Muscle layer of duodenum (tissue), 2 donors: Measurements from ENCODE around the gene SIX1.
A peak's percentile ranks its signal among the peaks of the same experiment; 100 is the strongest.

Experiments
- H3K27ac ChIP-seq: one replicate; pipeline ENCODE4 v1.7.0; 2013; ENCODE audit warnings: mild to moderate bottlenecking, low read length
- H3K27me3 ChIP-seq: one replicate; pipeline ENCODE4 v1.7.0; 2013; ENCODE audit warnings: low read depth, mild to moderate bottlenecking, control low read depth, low read length
- H3K36me3 ChIP-seq, 2 donors: one replicate each; pipeline ENCODE4 v1.7.0; 2013; ENCODE audit warnings: low read length in 2 of 2, control low read depth in 1 of 2, mild to moderate bottlenecking in 1 of 2; ENCODE audit not compliant: insufficient read depth in 2 of 2, control insufficient read depth in 1 of 2
- H3K4me1 ChIP-seq, 2 donors: one replicate each; pipeline ENCODE4 v1.7.0; 2013; ENCODE audit warnings: low read length in 2 of 2, mild to moderate bottlenecking in 2 of 2, control low read depth in 1 of 2, moderate library complexity in 1 of 2; ENCODE audit not compliant: insufficient read depth in 2 of 2, control insufficient read depth in 1 of 2
- H3K4me3 ChIP-seq, 2 donors: one replicate each; pipeline ENCODE4 v1.7.0; 2013; ENCODE audit warnings: low read length in 2 of 2, low read depth in 1 of 2, mild to moderate bottlenecking in 1 of 2
- H3K9me3 ChIP-seq, 2 donors: one replicate each; pipeline ENCODE4 v1.7.0; 2013; ENCODE audit warnings: low read length in 2 of 2, control low read depth in 1 of 2, mild to moderate bottlenecking in 1 of 2; ENCODE audit not compliant: control insufficient read depth in 1 of 2
- donor health status: healthy.

SIX1 gene

GRCh38 chr14:60637479-60638315 is 11.6 kb downstream of the SIX1 start:
- Histone ChIP-seq H3K27ac (no peak overlapping the region), H3K27me3 (peaks cover 57% of the 10 kb centered on the region), H3K4me3 (peak overlapping the region; percentile 32 to 61), H3K36me3 (no peaks in the 10 kb centered on the region), H3K4me1 (peaks cover 0 to 24% of the 10 kb centered on the region in 2 donors), H3K9me3 (no peaks in the 10 kb centered on the region)

- peaks cover 0 to 17% of the 10 kb centered on the region in 2 donors for H3K4me1 ChIP-seq
- peak overlapping the region in 1 of 2 donors; percentile 61 for H3K4me3 ChIP-seq
- no peaks in the 10 kb centered on the region for H3K36me3 ChIP-seq
- H3K9me3 ChIP-seq: no peaks in the 10 kb centered on the region
- peaks cover 50% of the 10 kb centered on the region for H3K27me3 ChIP-seq
- H3K27ac ChIP-seq: no peak overlapping the region
Observed at GRCh38 chr14:60636879-60637478, 12.3 kb downstream of the SIX1 start.

- H3K4me3 ChIP-seq: no peak overlapping the region
- no peaks in the 10 kb centered on the region for H3K9me3 ChIP-seq
- H3K27ac ChIP-seq: no peak overlapping the region
- no peaks in the 10 kb centered on the region for H3K36me3 ChIP-seq
- H3K27me3 ChIP-seq: peaks cover 26% of the 10 kb centered on the region
- peaks cover 0 to 13% of the 10 kb centered on the region in 2 donors for H3K4me1 ChIP-seq
Observed at GRCh38 chr14:60634153-60634552, 15.1 kb downstream of the SIX1 start.

- Histone ChIP-seq H3K9me3 (no peaks in the 10 kb centered on the region), H3K4me3 (no peak overlapping the region), H3K4me1 (peaks cover 0 to 8% of the 10 kb centered on the region in 2 donors), H3K27ac (no peak overlapping the region), H3K27me3 (peaks cover 13% of the 10 kb centered on the region), H3K36me3 (no peaks in the 10 kb centered on the region)
Observed at GRCh38 chr14:60632777-60633176, 16.5 kb downstream of the SIX1 start.

GRCh38 chr14:60632257-60632656 is 17.0 kb downstream of the SIX1 start:
- Histone ChIP-seq H3K9me3 (no peaks in the 10 kb centered on the region), H3K4me3 (no peak overlapping the region), H3K27ac (no peak overlapping the region), H3K36me3 (no peaks in the 10 kb centered on the region), H3K4me1 (peaks cover 0 to 3% of the 10 kb centered on the region in 2 donors), H3K27me3 (peaks cover 8% of the 10 kb centered on the region)

- Histone ChIP-seq H3K36me3 (no peaks in the 10 kb centered on the region), H3K27me3 (peaks cover 4% of the 10 kb centered on the region)
Observed at GRCh38 chr14:60631842-60632241, 17.4 kb downstream of the SIX1 start.

GRCh38 chr14:60630129-60630528 is 19.1 kb downstream of the SIX1 start:
- Histone ChIP-seq H3K27ac (no peak overlapping the region), H3K36me3 (no peaks in the 10 kb centered on the region), H3K4me3 (no peak overlapping the region), H3K4me1 (no peaks in the 10 kb centered on the region), H3K27me3 (no peaks in the 10 kb centered on the region), H3K9me3 (no peaks in the 10 kb centered on the region)

More at GRCh38 chr14:60631842-60632241, 17.4 kb downstream of the SIX1 start:
- no peak overlapping the region for H3K27ac ChIP-seq
- H3K9me3 ChIP-seq: no peaks in the 10 kb centered on the region
- no peaks in the 10 kb centered on the region for H3K4me1 ChIP-seq
- no peak overlapping the region for H3K4me3 ChIP-seq

GRCh38 chr14:60628892-60629291 is 20.4 kb downstream of the SIX1 start:
- H3K36me3 ChIP-seq: no peaks in the 10 kb centered on the region
- H3K9me3 ChIP-seq: no peaks in the 10 kb centered on the region
- no peak overlapping the region for H3K4me3 ChIP-seq
- H3K4me1 ChIP-seq: no peaks in the 10 kb centered on the region
- H3K27ac ChIP-seq: no peak overlapping the region
- no peaks in the 10 kb centered on the region for H3K27me3 ChIP-seq

GRCh38 chr14:60622917-60623257 is 26.4 kb downstream of the SIX1 start:
- Histone ChIP-seq H3K4me3 (no peak overlapping the region), H3K27me3 (no peaks in the 10 kb centered on the region), H3K36me3 (no peaks in the 10 kb centered on the region), H3K9me3 (no peaks in the 10 kb centered on the region), H3K4me1 (peaks cover 0 to 3% of the 10 kb centered on the region in 2 donors), H3K27ac (no peak overlapping the region)

- no peak overlapping the region for H3K27ac ChIP-seq
- no peak overlapping the region for H3K4me3 ChIP-seq
- no peaks in the 10 kb centered on the region for H3K9me3 ChIP-seq
- H3K36me3 ChIP-seq: no peaks in the 10 kb centered on the region
- H3K27me3 ChIP-seq: no peaks in the 10 kb centered on the region
- peaks cover 0 to 3% of the 10 kb centered on the region in 2 donors for H3K4me1 ChIP-seq
Observed at GRCh38 chr14:60622210-60622916, 26.9 kb downstream of the SIX1 start.

GRCh38 chr14:60621386-60621785 is 27.9 kb downstream of the SIX1 start:
- H3K9me3 ChIP-seq: no peaks in the 10 kb centered on the region
- H3K4me3 ChIP-seq: no peak overlapping the region
- no peak overlapping the region for H3K27ac ChIP-seq
- no peaks in the 10 kb centered on the region for H3K36me3 ChIP-seq
- H3K4me1 ChIP-seq: peaks cover 0 to 3% of the 10 kb centered on the region in 2 donors
- no peaks in the 10 kb centered on the region for H3K27me3 ChIP-seq
